ENCODE results near the gene NCKAP1.

DNA sequence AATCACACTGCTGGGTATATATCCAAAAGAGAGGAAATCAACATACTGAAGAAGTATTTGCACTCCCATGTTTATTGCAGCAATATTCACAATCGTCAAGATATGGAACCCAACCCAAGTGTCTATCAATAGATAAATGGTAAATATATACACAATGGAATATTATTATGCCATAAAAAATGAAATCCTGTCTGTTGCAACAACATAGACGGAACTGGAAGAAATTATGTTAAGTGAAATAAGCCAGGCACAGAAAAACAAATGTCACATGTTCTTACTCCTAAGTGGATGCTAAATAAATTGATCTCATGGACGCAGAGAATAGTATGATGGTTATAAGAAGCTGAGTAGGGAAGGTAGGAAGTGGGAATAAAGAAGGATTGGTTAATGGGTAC lies 65.7 kb downstream of the NCKAP1 start:
- TF ChIP-seq, protein P1, sequence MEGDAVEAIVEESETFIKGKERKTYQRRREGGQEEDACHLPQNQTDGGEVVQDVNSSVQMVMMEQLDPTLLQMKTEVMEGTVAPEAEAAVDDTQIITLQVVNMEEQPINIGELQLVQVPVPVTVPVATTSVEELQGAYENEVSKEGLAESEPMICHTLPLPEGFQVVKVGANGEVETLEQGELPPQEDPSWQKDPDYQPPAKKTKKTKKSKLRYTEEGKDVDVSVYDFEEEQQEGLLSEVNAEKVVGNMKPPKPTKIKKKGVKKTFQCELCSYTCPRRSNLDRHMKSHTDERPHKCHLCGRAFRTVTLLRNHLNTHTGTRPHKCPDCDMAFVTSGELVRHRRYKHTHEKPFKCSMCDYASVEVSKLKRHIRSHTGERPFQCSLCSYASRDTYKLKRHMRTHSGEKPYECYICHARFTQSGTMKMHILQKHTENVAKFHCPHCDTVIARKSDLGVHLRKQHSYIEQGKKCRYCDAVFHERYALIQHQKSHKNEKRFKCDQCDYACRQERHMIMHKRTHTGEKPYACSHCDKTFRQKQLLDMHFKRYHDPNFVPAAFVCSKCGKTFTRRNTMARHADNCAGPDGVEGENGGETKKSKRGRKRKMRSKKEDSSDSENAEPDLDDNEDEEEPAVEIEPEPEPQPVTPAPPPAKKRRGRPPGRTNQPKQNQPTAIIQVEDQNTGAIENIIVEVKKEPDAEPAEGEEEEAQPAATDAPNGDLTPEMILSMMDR (IDR thresholded peaks at IDR 0.05) = no peak
- TF ChIP-seq POLR2A (IDR thresholded peaks at IDR 0.05) (no peak), POLR2AphosphoS5 (IDR thresholded peaks at IDR 0.05) (no peak)

All from transverse colon (tissue), 4 donors.